Measurements from ENCODE around the gene VPREB3.

VPREB3 gene

GRCh38 chr22:23782252-23782651 lies 28.0 kb upstream of the VPREB3 start:
- no peak for DNase-seq (ENCODE audit: low read depth)
- no peak for TF ChIP-seq CTCF (conservative IDR thresholded peaks at IDR 0.05; ENCODE audit: low read depth, low read length)
- no peak overlapping the region for H3K4me3 ChIP-seq (ENCODE audit: low read length)

- no peak for DNase-seq (ENCODE audit: low read depth)
- TF ChIP-seq CTCF (conservative IDR thresholded peaks at IDR 0.05; ENCODE audit: low read depth, low read length), result no peak
- H3K4me3 ChIP-seq (ENCODE audit: low read length), result no peak overlapping the region
Measured at GRCh38 chr22:23781511-23782183, 27.4 kb upstream of the VPREB3 start.

GRCh38 chr22:23781065-23781464 lies 26.8 kb upstream of the VPREB3 start:
- no peak for TF ChIP-seq CTCF (conservative IDR thresholded peaks at IDR 0.05; ENCODE audit: low read depth, low read length)
- no peak for DNase-seq (ENCODE audit: low read depth)
- H3K4me3 ChIP-seq (ENCODE audit: low read length), result no peak overlapping the region

- DNase-seq (ENCODE audit: low read depth), result no peak
- no peak overlapping the region for H3K4me3 ChIP-seq (ENCODE audit: low read length)
- no peak for TF ChIP-seq CTCF (conservative IDR thresholded peaks at IDR 0.05; ENCODE audit: low read depth, low read length)
Measured at GRCh38 chr22:23780146-23780748, 26.0 kb upstream of the VPREB3 start.

GRCh38 chr22:23779731-23780130 lies 25.5 kb upstream of the VPREB3 start:
- no peak overlapping the region for H3K4me3 ChIP-seq (ENCODE audit: low read length)
- TF ChIP-seq CTCF (conservative IDR thresholded peaks at IDR 0.05; ENCODE audit: low read depth, low read length), result no peak
- DNase-seq (ENCODE audit: low read depth), result no peak

GRCh38 chr22:23779083-23779482 lies 24.9 kb upstream of the VPREB3 start:
- H3K4me3 ChIP-seq (ENCODE audit: low read length), result no peak overlapping the region
- no peak for DNase-seq (ENCODE audit: low read depth)
- no peak for TF ChIP-seq CTCF (conservative IDR thresholded peaks at IDR 0.05; ENCODE audit: low read depth, low read length)

- H3K4me3 ChIP-seq (ENCODE audit: low read length), result no peak overlapping the region
- DNase-seq (ENCODE audit: low read depth), result no peak
- no peak for TF ChIP-seq CTCF (conservative IDR thresholded peaks at IDR 0.05; ENCODE audit: low read depth, low read length)
Measured at GRCh38 chr22:23778577-23778900, 24.3 kb upstream of the VPREB3 start.

Data from retinal pigment epithelial cell (primary cell).